Measurements from ENCODE around the gene ALPL.

GRCh38 chr1:21594501-21594900 lies 85.3 kb downstream of the ALPL start:
- TF ChIP-seq, protein P1, sequence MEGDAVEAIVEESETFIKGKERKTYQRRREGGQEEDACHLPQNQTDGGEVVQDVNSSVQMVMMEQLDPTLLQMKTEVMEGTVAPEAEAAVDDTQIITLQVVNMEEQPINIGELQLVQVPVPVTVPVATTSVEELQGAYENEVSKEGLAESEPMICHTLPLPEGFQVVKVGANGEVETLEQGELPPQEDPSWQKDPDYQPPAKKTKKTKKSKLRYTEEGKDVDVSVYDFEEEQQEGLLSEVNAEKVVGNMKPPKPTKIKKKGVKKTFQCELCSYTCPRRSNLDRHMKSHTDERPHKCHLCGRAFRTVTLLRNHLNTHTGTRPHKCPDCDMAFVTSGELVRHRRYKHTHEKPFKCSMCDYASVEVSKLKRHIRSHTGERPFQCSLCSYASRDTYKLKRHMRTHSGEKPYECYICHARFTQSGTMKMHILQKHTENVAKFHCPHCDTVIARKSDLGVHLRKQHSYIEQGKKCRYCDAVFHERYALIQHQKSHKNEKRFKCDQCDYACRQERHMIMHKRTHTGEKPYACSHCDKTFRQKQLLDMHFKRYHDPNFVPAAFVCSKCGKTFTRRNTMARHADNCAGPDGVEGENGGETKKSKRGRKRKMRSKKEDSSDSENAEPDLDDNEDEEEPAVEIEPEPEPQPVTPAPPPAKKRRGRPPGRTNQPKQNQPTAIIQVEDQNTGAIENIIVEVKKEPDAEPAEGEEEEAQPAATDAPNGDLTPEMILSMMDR (optimal IDR thresholded peaks at IDR 0.05 in 1 of 3, IDR thresholded peaks at IDR 0.05 in 1 of 3, conservative IDR thresholded peaks at IDR 0.05 in 1 of 3; ENCODE audit: extremely low read depth in 1 of 3, insufficient read depth in 2 of 3, low read length in 3 of 3): no peak
- TF ChIP-seq EZH2 (IDR thresholded peaks at IDR 0.05; ENCODE audit: low read length): no peak
